B cell (primary cell): ENCODE results near the gene TMEM116.
"Not testable (repeated sequence)": the region's sequence is repeated elsewhere in the genome, so short reads cannot be mapped to it uniquely, and the experiment has no call there.

Experiments used
- CTCF ChIP-seq: fragments of 200-600 bp; IDR thresholded peaks from one replicate; pipeline ENCODE4 v1.8.0; 2022; ENCODE audit warnings: antibody characterized with exemption, mild to moderate bottlenecking
- EZH2 ChIP-seq: IDR thresholded peaks from 2 replicates; pipeline ENCODE4 v1.6.1; 2012; ENCODE audit warnings: borderline replicate concordance, low read depth, mild to moderate bottlenecking, moderate library complexity, low read length; ENCODE audit not compliant: insufficient read depth, poor library complexity, severe bottlenecking

GRCh38 chr12:111957224-111957623 is 55.7 kb downstream of the TMEM116 start:
- not testable (repeated sequence) for TF ChIP-seq CTCF, EZH2
